ENCODE data around the gene CACNA2D4.

Gene CACNA2D4

GRCh38 chr12:1857086-1857485 is 61.4 kb downstream of the CACNA2D4 start:
- Histone ChIP-seq H3K9ac (ENCODE audit: low read length) (no peak overlapping the region), H3K27ac (ENCODE audit: low read length) (no peak overlapping the region), H2AFZ (ENCODE audit: low read depth, low read length) (no peak overlapping the region), H3K4me3 (ENCODE audit: low read length) (no peak overlapping the region), H3K36me3 (replicated peaks; ENCODE audit: low read depth, low read length) (no peaks in the 10 kb centered on the region), H3K4me2 (ENCODE audit: low read length) (no peak overlapping the region), H3K27me3 (ENCODE audit: low read depth, low read length) (peaks cover 9% of the 10 kb centered on the region; the same call in 1 of the 2 replicates), H3K79me2 (ENCODE audit: low read length) (no peaks in the 10 kb centered on the region), H4K20me1 (ENCODE audit: insufficient read depth, low read length) (no peaks in the 10 kb centered on the region), H3K4me1 (ENCODE audit: low read length) (no peaks in the 10 kb centered on the region), H3K9me3 (ENCODE audit: insufficient read depth, low read length) (no peaks in the 10 kb centered on the region)
- TF ChIP-seq, protein P1, sequence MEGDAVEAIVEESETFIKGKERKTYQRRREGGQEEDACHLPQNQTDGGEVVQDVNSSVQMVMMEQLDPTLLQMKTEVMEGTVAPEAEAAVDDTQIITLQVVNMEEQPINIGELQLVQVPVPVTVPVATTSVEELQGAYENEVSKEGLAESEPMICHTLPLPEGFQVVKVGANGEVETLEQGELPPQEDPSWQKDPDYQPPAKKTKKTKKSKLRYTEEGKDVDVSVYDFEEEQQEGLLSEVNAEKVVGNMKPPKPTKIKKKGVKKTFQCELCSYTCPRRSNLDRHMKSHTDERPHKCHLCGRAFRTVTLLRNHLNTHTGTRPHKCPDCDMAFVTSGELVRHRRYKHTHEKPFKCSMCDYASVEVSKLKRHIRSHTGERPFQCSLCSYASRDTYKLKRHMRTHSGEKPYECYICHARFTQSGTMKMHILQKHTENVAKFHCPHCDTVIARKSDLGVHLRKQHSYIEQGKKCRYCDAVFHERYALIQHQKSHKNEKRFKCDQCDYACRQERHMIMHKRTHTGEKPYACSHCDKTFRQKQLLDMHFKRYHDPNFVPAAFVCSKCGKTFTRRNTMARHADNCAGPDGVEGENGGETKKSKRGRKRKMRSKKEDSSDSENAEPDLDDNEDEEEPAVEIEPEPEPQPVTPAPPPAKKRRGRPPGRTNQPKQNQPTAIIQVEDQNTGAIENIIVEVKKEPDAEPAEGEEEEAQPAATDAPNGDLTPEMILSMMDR (IDR thresholded peaks at IDR 0.05; ENCODE audit: low read depth, low read length), result no peak
- TF ChIP-seq EZH2phosphoT487 (IDR thresholded peaks at IDR 0.05; ENCODE audit: low read depth), result no peak

GRCh38 chr12:1855241-1855640 is 63.2 kb downstream of the CACNA2D4 start:
- Histone ChIP-seq H3K79me2 (ENCODE audit: low read length) (no peaks in the 10 kb centered on the region), H3K9ac (ENCODE audit: low read length) (no peak overlapping the region), H3K4me3 (ENCODE audit: low read length) (no peak overlapping the region), H3K27me3 (ENCODE audit: low read depth, low read length) (peaks cover 13% of the 10 kb centered on the region), H3K36me3 (replicated peaks; ENCODE audit: low read depth, low read length) (no peaks in the 10 kb centered on the region), H2AFZ (ENCODE audit: low read depth, low read length) (no peak overlapping the region), H3K4me1 (ENCODE audit: low read length) (no peaks in the 10 kb centered on the region), H3K4me2 (ENCODE audit: low read length) (no peak overlapping the region), H4K20me1 (ENCODE audit: insufficient read depth, low read length) (no peaks in the 10 kb centered on the region), H3K27ac (ENCODE audit: low read length) (no peak overlapping the region), H3K9me3 (ENCODE audit: insufficient read depth, low read length) (no peaks in the 10 kb centered on the region)
- TF ChIP-seq, protein P1 (IDR thresholded peaks at IDR 0.05; ENCODE audit: low read depth, low read length), result no peak
- TF ChIP-seq EZH2phosphoT487 (IDR thresholded peaks at IDR 0.05; ENCODE audit: low read depth), result no peak

GRCh38 chr12:1853716-1854115 is 64.7 kb downstream of the CACNA2D4 start:
- no peak for TF ChIP-seq EZH2phosphoT487 (IDR thresholded peaks at IDR 0.05; ENCODE audit: low read depth)
- TF ChIP-seq, protein P1 (IDR thresholded peaks at IDR 0.05; ENCODE audit: low read depth, low read length), result no peak

GRCh38 chr12:1852076-1852475 is 66.4 kb downstream of the CACNA2D4 start:
- Histone ChIP-seq H4K20me1 (ENCODE audit: insufficient read depth, low read length) (no peaks in the 10 kb centered on the region), H3K27me3 (ENCODE audit: low read depth, low read length) (peaks cover 10% of the 10 kb centered on the region), H3K79me2 (ENCODE audit: low read length) (no peaks in the 10 kb centered on the region), H3K4me2 (ENCODE audit: low read length) (no peak overlapping the region), H2AFZ (ENCODE audit: low read depth, low read length) (no peak overlapping the region), H3K4me1 (ENCODE audit: low read length) (no peaks in the 10 kb centered on the region), H3K4me3 (ENCODE audit: low read length) (no peak overlapping the region), H3K27ac (ENCODE audit: low read length) (no peak overlapping the region), H3K36me3 (replicated peaks; ENCODE audit: low read depth, low read length) (no peaks in the 10 kb centered on the region), H3K9me3 (ENCODE audit: insufficient read depth, low read length) (no peaks in the 10 kb centered on the region), H3K9ac (ENCODE audit: low read length) (no peak overlapping the region)
- TF ChIP-seq EZH2phosphoT487 (IDR thresholded peaks at IDR 0.05; ENCODE audit: low read depth), result no peak
- TF ChIP-seq, protein P1 (IDR thresholded peaks at IDR 0.05; ENCODE audit: low read depth, low read length), result no peak

More at GRCh38 chr12:1853716-1854115, 64.7 kb downstream of the CACNA2D4 start:
- no peaks in the 10 kb centered on the region for H3K9me3 ChIP-seq (ENCODE audit: insufficient read depth, low read length)
- peaks cover 9% of the 10 kb centered on the region for H3K27me3 ChIP-seq (ENCODE audit: low read depth, low read length)
- no peaks in the 10 kb centered on the region for H3K4me1 ChIP-seq (ENCODE audit: low read length)
- no peaks in the 10 kb centered on the region for H3K79me2 ChIP-seq (ENCODE audit: low read length)
- no peak overlapping the region for H3K4me2 ChIP-seq (ENCODE audit: low read length)
- no peak overlapping the region for H3K4me3 ChIP-seq (ENCODE audit: low read length)
- no peaks in the 10 kb centered on the region for H4K20me1 ChIP-seq (ENCODE audit: insufficient read depth, low read length)
- H3K36me3 ChIP-seq (replicated peaks; ENCODE audit: low read depth, low read length), result no peaks in the 10 kb centered on the region
- no peak overlapping the region for H3K27ac ChIP-seq (ENCODE audit: low read length)
- H3K9ac ChIP-seq (ENCODE audit: low read length), result no peak overlapping the region
- H2AFZ ChIP-seq (ENCODE audit: low read depth, low read length), result no peak overlapping the region
